ENCODE data around the gene KRTAP10-4.

KRTAP10-4 gene

GRCh38 chr21:44614161-44614631 lies 40.7 kb downstream of the KRTAP10-4 start:
- no peak for TF ChIP-seq CTCF (conservative IDR thresholded peaks at IDR 0.05; ENCODE audit: low read depth, low read length)
- H3K4me3 ChIP-seq (ENCODE audit: low read depth, low read length) = no peak overlapping the region
- no peak for DNase-seq (ENCODE audit: low read depth)

- no peak for TF ChIP-seq CTCF (conservative IDR thresholded peaks at IDR 0.05; ENCODE audit: low read depth, low read length)
- DNase-seq (ENCODE audit: low read depth) = no peak
- no peak overlapping the region for H3K4me3 ChIP-seq (ENCODE audit: low read depth, low read length)
Measured at GRCh38 chr21:44614961-44615391, 41.4 kb downstream of the KRTAP10-4 start.

- DNase-seq (ENCODE audit: low read depth) = no peak
- no peak for TF ChIP-seq CTCF (conservative IDR thresholded peaks at IDR 0.05; ENCODE audit: low read depth, low read length)
- no peak overlapping the region for H3K4me3 ChIP-seq (ENCODE audit: low read depth, low read length)
Measured at GRCh38 chr21:44615466-44615865, 41.9 kb downstream of the KRTAP10-4 start.

GRCh38 chr21:44615911-44616590 lies 42.5 kb downstream of the KRTAP10-4 start:
- DNase-seq (ENCODE audit: low read depth) = no peak
- no peak for TF ChIP-seq CTCF (conservative IDR thresholded peaks at IDR 0.05; ENCODE audit: low read depth, low read length)
- no peak overlapping the region for H3K4me3 ChIP-seq (ENCODE audit: low read depth, low read length)

GRCh38 chr21:44616591-44616926 lies 43.0 kb downstream of the KRTAP10-4 start:
- no peak overlapping the region for H3K4me3 ChIP-seq (ENCODE audit: low read depth, low read length)
- no peak for TF ChIP-seq CTCF (conservative IDR thresholded peaks at IDR 0.05; ENCODE audit: low read depth, low read length)
- DNase-seq (ENCODE audit: low read depth) = no peak

GRCh38 chr21:44617071-44617501 lies 43.6 kb downstream of the KRTAP10-4 start:
- TF ChIP-seq CTCF (conservative IDR thresholded peaks at IDR 0.05; ENCODE audit: low read depth, low read length) = no peak
- DNase-seq (ENCODE audit: low read depth) = no peak
- no peak overlapping the region for H3K4me3 ChIP-seq (ENCODE audit: low read depth, low read length)

GRCh38 chr21:44618504-44618903 lies 45.0 kb downstream of the KRTAP10-4 start:
- peak; percentile 28 for DNase-seq (ENCODE audit: low read depth)
- no peak overlapping the region for H3K4me3 ChIP-seq (ENCODE audit: low read depth, low read length)
- TF ChIP-seq CTCF (conservative IDR thresholded peaks at IDR 0.05; ENCODE audit: low read depth, low read length) = peak; percentile 42

Data from choroid plexus epithelial cell (primary cell).